Caki2 (cell line): Measurements from ENCODE around the gene CKMT1B. TPM values are rescaled to one million over a fixed set of nuclear protein-coding genes. Genes with fewer than 3 reads are reported as not detected.
"Not testable (repeated sequence)": the region's sequence is repeated elsewhere in the genome, so short reads cannot be mapped to it uniquely, and the experiment has no call there.

Experiments
- DNase-seq: peaks from one replicate; pipeline ENCODE4 v3.0.0-alpha.2; 2015; ENCODE audit warnings: low read depth
- in situ Hi-C: cut with HindIII; loops from 2 replicates; pipeline ENCODE4 v1.10.0; 2016; ENCODE audit warnings: low sequenced_read_pairs, low pct_unique_long_range_greater_than_20kb, mixed read lengths
- total RNA-seq: library from RNA; depleted of rRNA; stranded (reverse); fragments of >200 nt; shearing (Covaris generic); gene quantifications from 2 replicates; pipeline ENCODE4 v1.2.3, GENCODE V29; 2014; ENCODE audit warnings: low replicate concordance; rRNA removed

Gene CKMT1B
- total RNA-seq = 12.5 TPM in 1 of 2 replicates, not detected in the other

- in situ Hi-C loops, DNase-seq: not testable (repeated sequence)
Measured at GRCh38 chr15:43593328-43594190, at the start of gene CKMT1B. TSS of gene CKMT1B (plus strand) at chr15:43594027. CDS start at chr15:43594219, 192 bp downstream.

- DNase-seq = no peak
- in situ Hi-C loops = no loop called here
Measured at GRCh38 chr15:43544266-43544665, 49.6 kb upstream of the CKMT1B start.

- no peak for DNase-seq
- in situ Hi-C loops = no loop called here
Measured at GRCh38 chr15:43545426-43545825, 48.4 kb upstream of the CKMT1B start.

GRCh38 chr15:43547539-43547938 lies 46.3 kb upstream of the CKMT1B start:
- DNase-seq = no peak
- in situ Hi-C loops = no loop called here

- in situ Hi-C loops = no loop called here
- no peak for DNase-seq
Measured at GRCh38 chr15:43550527-43551363, 43.1 kb upstream of the CKMT1B start.

- in situ Hi-C loops = no loop called here
- no peak for DNase-seq
Measured at GRCh38 chr15:43552256-43552655, 41.6 kb upstream of the CKMT1B start.

- no peak for DNase-seq
- in situ Hi-C loops = no loop called here
Measured at GRCh38 chr15:43552986-43553385, 40.8 kb upstream of the CKMT1B start.

GRCh38 chr15:43562753-43563152 lies 31.1 kb upstream of the CKMT1B start:
- DNase-seq, in situ Hi-C loops: not testable (repeated sequence)

GRCh38 chr15:43563793-43564192 lies 30.0 kb upstream of the CKMT1B start:
- in situ Hi-C loops, DNase-seq: not testable (repeated sequence)

- DNase-seq, in situ Hi-C loops: not testable (repeated sequence)
Measured at GRCh38 chr15:43566615-43567014, 27.2 kb upstream of the CKMT1B start.

GRCh38 chr15:43574607-43575006 lies 19.2 kb upstream of the CKMT1B start:
- in situ Hi-C loops = not testable (repeated sequence)

GRCh38 chr15:43589778-43590466 lies 3.9 kb upstream of the CKMT1B start, which contains the start of gene PPIP5K1:
TSS of gene PPIP5K1 (minus strand) at chr15:43590208. CDS start at chr15:43584504, 5,704 bp downstream.
- DNase-seq, in situ Hi-C loops: not testable (repeated sequence)

More at GRCh38 chr15:43574607-43575006, 19.2 kb upstream of the CKMT1B start:
- not testable (repeated sequence) for DNase-seq

GRCh38 chr15:43592841-43593240 lies 986 bp upstream of the CKMT1B start:
- DNase-seq, in situ Hi-C loops: not testable (repeated sequence)

- in situ Hi-C loops, DNase-seq: not testable (repeated sequence)
Measured at GRCh38 chr15:43599131-43599530, 5.3 kb downstream of the CKMT1B start.

- DNase-seq, in situ Hi-C loops: not testable (repeated sequence)
Measured at GRCh38 chr15:43600200-43600599, 6.4 kb downstream of the CKMT1B start.

GRCh38 chr15:43602233-43602632 lies 8.4 kb downstream of the CKMT1B start:
- DNase-seq = peak; percentile 67
- in situ Hi-C loops = not testable (repeated sequence)

GRCh38 chr15:43617750-43618149 lies 23.9 kb downstream of the CKMT1B start:
- in situ Hi-C loops, DNase-seq: not testable (repeated sequence)

GRCh38 chr15:43618700-43619099 lies 24.9 kb downstream of the CKMT1B start, which contains the start of gene STRC:
TSS of gene STRC (minus strand) at chr15:43618800. CDS start at chr15:43618722, 78 bp downstream.
- DNase-seq, in situ Hi-C loops: not testable (repeated sequence)
